ENCODE measurements around the gene SCUBE3.

DNA sequence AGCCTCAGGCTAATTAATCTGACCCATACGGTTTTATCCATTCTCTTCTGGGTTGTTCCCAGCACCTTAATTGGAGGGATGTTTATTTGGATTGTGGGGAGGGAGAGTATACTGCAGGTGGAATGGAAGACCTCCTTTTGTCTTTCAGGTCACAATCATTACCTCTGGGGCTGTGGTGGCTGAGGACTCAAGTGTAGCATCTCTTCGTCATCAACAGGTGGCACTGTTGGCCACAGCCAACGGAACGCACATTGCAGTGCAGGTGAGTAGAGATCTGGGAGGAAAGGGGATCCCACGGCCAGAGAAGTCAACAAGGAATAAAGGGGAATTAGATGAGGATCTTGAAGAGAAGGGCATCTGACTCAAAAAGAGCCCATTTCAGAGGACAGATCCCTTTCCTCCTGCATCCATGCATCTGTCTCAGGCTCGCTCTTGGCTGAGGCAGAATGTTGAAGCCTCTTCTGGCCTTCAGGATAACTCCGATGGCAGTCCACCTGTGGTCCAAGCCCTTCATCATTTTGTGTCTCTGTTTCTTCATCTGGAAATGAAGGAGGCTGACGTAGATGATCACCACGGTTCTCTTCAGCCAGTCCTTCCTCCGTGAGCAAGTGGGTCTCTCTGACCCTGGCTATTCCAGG is 80.7 kb downstream of the SCUBE3 start:
- TF ChIP-seq EZH2 (IDR thresholded peaks at IDR 0.05; ENCODE audit: insufficient read depth, poor library complexity, severe bottlenecking) (no peak), EZH2phosphoT487 (IDR thresholded peaks at IDR 0.05; ENCODE audit: insufficient read depth, low read depth) (no peak)

Data from GM23248 (cell line).